GM21786 (cell line): ENCODE measurements around the gene HMGN4.
"Not testable (repeated sequence)": the region's sequence is repeated elsewhere in the genome, so short reads cannot be mapped to it uniquely, and the experiment has no call there.

Source experiments
- ATAC-seq: cut with Tn5 transposase; IDR thresholded peaks from one replicate; pipeline ENCODE4 v1.9.1; 2021; ENCODE audit not compliant: unreplicated experiment

Gene HMGN4

DNA sequence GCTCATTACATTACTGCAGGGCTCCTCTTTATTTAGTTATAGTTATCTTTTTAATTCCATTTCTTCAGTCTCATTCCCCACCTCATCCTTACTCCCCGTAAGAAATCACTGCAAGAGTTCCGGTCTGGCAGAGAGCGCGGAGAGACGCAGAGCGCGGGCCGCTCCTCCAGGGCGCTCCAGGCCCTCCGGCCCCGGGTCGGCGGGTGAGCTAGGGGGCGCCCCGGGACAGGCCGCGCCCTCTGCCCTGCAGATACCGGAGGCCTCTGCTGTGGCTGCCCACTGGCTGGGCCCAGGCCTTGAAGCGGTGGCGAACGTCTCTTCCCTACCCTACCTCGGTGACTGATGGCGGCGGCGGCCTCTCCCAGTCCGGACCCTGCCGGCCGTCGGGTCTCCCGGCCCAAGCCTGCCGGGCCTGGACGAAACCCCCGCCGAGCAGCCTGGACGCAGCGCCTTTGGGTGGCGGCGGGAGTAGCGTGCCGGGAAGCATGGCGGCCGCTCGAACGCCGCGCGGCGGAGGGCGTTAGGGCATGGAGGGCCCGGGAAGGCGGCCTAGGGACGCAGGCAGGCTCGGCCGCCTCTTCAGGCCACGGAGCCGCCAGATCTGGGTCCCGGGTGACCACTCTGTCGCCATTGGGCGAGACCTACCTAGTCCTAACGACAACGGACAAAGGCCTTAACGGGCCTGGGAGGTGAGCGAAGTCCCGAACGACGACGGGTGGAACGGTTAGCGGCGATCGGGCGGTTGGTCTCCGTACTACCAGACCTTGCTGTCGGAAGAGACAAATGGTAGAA lies 16.4 kb upstream of the HMGN4 start:
- peak; percentile 64 for ATAC-seq

DNA sequence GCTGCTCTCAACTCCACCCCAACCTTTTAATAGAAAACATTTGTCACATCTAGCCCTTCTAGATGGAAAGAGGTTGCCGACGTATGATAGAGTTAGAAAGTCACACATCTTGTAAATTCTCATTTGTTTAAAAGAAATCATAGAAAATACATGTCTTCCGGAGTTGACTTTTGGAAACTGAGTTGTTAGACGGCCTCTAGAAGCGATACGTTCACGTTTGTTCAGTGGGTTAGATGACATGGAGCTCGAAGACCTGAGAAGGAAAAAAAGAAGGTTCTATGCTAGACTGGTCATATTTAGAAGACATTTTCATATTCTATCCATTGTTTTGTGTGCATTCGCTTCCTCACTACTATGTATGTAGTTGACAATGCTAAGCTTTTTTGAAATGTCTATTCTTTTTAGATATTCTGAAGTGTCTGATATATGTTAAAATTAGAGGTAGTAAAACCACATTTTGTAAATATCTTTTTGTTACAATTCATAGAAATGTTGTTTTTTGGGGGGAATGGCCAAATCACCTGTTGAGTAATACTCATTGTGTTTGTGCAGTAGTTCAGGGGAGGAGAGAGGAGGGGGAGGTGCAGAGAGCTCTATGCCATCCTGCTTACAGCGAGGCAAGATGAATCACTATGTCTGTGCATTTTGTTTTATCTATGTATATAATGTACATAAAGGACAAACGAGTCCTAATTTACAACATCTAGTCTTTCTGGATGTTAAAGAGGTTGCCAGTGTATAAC lies 15.5 kb upstream of the HMGN4 start:
- ATAC-seq, result not testable (repeated sequence)

DNA sequence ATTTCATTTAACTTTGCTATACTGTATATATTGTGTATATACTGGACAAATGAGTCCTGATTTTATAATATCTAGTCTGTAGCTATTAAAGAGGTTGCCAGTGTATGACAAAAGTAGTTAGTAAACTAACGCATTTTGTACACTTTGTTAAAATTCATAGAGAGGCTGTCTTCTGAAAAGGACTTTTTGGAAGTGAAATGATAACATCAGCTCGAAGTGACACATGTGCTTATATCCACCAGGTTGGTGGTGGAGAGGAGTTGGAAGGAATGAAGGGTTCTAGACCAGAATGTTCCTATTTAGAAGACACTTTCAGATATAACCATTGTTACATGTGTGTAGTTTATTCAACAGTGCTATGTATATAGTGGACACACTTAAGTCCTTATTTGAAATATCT lies 13.9 kb upstream of the HMGN4 start:
- not testable (repeated sequence) for ATAC-seq

DNA sequence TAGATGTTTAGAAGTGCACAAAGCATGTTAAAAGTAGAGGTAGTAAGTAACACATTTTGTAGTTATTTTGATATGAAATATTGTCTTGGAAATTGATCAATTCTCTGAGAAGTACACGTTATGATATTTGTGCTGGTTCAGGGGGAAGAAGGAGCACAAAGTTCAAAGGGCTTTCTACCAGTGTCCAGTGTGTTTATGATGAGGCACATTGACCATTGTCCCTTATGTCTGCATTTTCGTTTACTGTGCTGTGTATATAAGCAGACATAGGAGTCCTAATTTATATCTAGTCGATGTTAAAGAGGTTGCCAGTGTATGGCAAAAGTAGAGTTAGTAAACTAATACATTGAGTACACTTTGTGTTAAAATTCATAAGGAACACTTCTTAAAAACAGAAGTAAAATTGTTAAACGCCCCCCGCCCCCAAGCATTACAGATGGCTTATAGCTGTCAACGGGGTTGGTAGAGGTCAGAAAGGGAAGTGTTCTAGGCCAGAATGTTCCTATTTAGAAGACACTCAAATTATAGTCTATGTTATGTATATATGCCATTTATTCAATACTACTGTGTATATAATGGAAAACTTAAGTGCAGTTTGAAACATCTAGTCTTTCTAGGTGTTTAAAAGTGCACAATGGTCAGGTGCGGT lies 13.3 kb upstream of the HMGN4 start:
- no peak for ATAC-seq

DNA sequence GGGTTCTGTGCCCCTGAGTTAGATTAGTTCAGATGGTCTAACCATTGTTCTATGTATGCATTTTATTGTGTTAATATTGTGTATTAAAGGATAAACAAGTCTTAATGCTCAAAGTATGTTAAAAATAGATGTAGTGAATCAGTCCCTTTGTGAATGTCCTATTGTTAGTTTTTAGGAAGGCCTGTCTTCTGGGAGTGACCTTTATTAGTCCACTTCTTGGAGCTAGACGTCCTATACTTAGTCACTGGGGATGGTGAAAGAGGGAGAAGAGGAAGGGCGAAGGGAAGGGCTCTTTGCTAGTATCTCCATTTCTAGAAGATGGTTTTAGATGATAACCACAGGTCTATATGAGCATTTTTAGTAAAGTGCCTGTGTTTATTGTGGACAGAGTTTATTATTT lies 12.3 kb upstream of the HMGN4 start:
- no peak for ATAC-seq

DNA sequence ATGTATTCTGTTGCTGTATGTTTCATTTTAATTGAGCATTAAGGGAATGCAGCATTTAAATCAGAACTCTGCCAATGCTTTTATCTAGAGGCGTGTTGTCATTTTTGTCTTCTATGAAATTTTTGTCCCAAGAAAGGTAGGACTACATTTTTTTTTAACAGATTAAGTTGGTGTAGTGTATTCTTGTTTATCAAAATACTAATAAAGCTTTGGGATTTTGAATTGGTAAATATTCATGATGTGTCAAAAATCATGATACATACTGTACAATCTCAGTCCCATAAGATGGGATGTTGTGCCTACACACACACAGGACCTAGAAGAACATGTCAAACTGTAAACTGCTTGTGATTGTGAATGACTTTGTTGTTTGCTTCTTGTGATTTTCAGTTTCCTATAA lies 11.2 kb upstream of the HMGN4 start:
- ATAC-seq, result no peak

DNA sequence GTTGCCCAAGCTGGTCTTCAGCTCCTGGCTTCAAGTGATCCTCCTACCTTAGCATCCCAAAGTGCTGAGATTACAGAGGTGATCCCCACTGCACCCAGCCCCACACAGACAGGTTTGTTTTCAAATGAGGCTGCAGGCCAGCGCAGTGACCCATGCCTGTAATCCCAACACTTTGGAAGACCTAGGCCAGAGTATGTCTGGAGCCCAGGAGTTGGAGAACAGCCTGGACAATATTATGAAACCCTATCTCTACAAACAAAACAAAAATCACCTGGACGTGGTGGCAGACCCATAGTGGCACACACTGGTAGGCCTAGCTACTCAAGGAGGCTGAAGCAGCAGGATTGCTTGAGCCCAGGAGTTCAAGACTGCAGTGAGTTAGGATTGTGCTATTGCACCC lies 8.0 kb upstream of the HMGN4 start:
- no peak for ATAC-seq

DNA sequence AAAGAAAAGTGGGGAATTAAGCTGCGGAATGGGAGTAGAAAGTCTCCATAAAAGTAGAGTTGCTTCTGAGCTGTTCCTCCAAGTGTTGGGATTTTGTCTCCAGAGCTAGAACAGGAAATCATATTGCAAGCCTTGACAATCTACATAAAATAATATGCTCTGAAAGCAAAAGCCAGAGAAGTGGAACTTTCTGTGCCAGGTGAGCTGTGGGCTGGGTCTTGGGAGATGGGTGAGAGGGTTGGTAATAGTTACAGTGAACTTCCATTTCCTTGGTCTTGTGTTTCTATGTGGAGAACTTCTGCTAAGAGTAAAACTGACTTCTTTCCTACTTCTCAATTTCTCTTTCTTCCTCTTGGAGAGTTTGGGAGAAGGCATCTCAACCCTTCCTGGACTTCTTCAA lies 6.3 kb upstream of the HMGN4 start:
- no peak for ATAC-seq

DNA sequence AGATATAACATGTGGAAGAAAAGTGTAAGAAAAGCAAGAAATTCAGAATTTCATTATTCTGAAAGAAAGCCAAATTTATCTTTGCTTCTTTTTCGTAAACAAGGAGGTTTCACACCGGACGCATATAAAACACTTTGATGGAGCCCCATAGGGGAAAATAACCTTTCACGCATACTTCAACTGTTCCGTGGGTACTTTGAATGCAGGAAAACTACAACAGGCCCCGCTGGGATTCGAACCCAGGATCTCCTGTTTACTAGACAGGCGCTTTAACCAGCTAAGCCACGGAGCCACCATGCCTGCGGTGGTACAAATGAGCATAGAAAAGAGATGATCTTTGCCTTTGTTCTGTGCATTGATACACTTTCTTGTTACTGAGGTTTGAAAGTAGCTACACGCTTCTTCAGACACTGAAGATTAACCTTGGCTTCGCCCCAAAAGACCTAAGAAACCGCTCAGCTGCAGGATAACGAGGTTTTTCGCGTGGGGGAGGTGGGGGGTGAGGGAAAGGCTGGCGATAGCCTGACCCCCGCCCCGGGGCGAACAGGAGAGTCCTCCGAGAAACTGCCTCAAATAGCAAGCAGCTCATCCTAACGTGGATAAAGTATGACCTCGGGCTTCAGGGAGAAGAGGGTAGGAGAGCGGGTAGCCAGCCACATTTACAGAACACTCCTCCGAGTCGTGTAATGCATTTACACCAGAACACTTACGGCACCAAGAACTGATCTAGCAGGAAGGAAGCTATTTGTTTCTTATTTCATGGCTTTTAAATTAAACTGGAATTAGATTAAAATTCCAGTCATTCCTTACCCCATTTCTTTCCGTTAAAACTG lies 5.3 kb upstream of the HMGN4 start:
- peak; percentile 35 for ATAC-seq

DNA sequence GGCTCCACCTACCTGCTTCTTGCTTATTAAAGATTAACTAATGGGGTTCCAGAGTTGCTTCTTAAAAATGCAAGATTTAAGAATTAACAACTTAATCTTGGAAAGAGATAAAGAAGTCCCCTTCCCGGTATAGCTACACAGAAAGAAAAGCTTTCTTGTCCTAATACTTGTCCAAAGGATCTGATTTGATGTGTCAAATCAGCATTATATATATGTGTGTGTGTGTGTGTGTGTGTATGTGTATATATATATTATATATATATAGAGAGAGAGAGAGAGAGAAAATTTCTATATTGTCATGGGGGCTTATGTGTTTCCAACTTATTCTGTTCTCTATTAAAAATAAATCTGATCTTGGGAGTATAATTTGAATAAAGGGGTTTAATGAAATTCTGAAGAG lies 4.6 kb upstream of the HMGN4 start:
- no peak for ATAC-seq

DNA sequence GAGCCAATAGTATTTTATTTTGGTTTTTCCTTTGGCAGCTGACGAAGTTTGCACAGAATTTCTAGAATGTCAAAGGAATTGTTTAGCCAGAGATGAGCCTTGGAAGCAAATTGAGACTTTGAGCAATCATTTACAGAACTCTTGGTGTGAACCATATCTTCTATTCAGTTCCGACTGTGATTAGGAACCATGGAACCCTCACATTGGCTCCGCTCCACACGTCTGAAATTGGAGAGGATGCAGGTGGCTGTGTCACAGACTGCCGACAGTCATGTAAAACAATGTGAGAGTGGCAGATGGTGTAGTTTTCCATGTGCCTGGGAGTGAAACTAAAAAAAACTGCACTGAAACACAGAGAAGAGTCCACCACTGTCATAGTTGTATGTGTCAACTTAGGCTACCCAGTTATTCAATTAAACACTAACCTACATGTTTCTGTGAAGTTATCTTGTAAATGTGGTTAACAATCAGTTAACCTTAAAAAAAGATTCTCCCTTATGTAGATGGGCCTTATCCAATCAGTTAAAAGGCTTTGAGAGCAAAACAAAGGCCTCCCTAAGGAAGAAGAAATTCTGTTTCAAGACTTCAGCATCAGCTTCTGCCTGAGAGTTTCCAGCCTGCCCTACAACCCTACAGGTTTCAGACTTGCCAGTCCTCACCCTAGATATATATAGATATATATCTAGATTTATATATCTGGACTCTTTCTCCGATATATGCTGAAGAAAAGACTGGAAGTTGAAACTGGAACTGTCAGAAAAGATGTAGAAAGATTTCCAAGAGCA lies 3.3 kb upstream of the HMGN4 start:
- ATAC-seq, result no peak

DNA sequence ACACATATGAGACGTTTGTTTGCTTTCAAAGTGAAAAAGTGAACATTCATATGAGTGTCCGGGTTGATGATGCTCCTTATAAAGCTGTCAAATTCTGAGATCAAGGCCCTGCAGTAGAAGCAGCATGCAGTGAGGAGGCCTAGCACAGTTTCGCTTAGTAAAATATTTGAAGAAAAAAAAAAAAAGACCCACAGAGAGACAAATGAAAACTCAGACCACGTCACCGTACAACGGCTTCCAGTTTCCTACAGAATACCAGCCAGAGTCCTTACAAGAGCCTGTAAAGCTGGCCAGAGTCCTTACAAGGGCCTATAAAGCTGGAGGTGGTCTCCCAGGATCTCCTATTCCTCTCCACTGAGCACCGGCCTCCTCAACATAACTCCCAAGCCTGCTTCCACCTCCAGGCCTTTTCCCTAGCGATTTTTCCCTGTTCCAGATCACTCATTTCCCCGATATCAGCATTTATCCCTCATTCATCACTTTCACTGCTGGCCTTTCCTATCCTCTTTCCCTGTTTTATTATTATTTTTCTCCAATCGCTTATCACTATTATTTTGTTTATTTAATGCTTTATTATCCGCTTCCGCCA lies 1.5 kb upstream of the HMGN4 start:
- ATAC-seq, result no peak

DNA sequence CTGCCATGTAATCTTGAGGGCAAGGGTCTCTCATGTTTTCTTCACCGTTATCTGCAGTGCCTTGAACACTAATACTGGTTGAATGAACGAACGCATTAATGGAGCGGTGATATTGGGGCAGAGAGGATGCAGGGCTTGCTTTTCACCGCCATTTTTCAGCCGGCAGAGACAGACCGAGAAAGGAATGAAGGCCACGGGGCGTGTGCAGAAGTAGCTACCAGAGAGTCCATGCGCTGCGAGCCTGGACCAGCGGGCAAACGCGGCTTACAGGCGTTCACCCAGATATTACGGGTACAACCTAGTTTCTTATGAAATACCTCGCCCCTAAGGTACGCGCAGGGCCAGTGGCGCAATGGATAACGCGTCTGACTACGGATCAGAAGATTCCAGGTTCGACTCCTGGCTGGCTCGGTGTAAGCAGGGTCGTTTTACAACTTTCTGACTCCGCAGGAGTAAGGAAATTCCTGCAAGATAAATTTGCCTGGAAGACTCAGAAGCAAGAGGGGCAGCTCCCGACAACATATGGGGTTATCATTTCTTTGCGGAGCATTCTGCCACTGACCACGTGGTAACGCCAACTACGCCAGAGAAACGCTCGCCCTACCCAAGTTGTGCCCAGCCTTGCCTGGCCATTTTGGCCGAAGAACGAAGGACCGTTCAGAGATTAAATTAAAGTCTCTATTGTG lies 863 bp upstream of the HMGN4 start:
- ATAC-seq, result peak; percentile 51

DNA sequence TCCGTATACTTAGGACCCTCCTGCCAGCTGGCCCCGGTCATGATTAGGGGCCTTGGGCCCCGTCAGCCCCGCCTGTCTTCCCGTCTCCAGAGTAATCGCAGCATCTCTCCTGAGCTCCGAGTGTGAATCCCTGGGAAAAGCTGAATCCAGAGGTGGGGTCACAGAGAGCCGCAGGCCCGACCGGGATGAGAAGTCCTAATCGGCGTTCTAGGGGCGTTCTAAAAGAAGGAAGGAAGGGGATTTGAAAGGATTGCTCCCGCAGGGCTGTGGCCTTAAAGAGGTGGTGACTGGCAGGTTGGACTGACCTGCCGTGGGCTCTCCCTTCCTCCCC lies 371 bp downstream of the HMGN4 start:
- ATAC-seq, result no peak

DNA sequence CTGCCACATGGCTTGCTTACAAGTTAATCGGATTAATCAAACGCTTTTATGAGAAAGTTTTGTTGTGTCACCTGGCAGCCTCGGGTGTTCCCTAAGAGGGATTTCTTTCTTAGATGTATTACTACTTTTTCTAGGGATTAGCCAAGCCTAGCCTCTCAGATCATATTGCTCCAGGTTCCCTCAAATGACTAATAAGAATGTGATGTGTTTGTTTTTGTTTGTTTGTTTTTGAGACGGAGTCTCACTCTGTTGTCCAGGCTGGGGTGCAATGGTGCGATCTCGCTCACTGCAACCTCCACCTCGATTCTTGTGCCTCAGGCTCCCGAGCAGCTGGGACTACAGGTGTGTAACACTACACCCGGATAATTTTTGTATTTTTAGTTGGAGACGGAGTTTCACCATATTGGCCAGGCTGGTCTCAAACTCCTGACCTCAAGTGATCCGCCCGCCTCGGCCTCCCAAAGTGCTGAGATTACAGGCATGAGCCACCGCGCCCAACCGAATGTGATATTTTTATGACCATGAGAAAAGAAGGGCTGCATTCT lies 977 bp downstream of the HMGN4 start:
- no peak for ATAC-seq

DNA sequence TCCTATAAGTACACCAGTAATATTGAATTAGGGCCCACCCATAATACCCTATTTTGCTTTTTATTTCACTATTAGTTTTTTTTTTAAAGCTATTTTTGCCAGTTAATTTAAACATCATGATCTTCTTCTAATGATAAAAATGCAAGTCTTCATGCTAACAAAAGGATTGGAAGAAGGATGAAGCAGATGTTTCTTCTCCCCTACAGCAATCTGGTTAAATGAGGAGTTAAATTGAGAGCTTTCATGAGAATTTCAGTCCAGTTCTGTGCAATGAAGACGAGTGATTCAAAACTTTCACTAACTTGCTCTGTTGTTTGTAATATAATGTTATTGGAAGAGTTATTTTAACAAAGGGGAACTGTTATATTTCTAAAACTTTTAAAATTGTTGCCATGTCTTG lies 3.4 kb downstream of the HMGN4 start:
- ATAC-seq, result no peak

DNA sequence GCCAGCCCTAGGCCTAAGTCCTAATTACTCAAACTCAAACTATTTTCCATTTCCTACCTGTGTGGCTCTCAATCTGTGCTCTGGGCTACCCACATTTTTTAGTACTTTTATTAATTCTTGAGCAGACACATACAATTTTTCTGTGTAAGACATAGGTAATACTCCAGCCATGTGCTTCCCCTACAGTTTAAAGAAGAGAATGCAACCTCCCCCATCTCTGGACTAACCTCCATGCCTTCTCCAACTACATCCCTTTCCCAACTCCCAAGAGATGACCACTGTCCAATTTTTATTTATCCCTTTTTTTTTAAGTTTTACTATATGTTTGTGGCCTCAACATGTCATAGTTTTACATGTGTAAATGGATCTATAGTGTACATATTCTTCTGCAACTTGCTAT lies 5.8 kb downstream of the HMGN4 start:
- ATAC-seq, result no peak

DNA sequence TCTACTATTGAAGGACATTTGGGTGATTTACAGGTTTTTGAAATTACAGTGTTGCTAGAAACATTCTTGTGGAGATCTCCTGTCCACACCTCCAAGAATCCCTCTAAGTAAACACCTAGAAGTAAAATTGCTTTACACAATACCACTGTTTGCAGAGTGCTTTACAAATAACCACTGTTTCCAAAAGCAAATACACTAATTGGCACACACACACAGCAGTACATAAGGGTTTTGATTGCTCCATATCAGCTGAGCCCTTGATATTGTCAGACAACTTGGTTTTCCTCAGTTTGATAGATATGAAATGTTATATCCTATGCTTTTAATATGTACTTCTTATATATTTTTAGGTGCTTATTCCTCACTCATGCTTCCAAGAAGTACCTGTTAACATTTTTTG lies 6.3 kb downstream of the HMGN4 start:
- ATAC-seq, result no peak

DNA sequence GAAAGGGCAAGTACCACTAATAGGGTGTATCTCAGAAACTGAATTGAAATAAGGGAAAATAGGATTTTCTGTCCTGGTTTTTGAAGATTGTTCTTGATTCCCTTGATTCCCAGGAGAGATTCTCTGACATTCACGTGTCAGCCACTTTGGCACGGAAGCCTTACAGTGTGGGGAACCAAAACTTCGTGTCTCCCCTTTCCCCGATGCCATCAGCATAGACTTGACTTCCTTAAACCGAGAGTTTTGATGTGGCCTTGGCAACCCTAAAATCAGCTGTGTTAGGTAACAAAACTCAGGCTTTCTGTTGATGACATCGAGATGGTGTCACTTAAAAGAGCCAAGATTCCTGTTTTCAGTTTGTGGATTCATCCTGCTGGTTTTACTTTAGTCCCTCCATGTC lies 7.5 kb downstream of the HMGN4 start:
- ATAC-seq, result no peak
